DND-41 (cell line): ENCODE results near the gene TXNL1.
"Not testable (repeated sequence)": the region's sequence is repeated elsewhere in the genome, so short reads cannot be mapped to it uniquely, and the experiment has no call there.

Source experiments
- ATAC-seq: fragments of 200-7000 bp; cut with Tn5 transposase; 3 replicates; pipeline ENCODE4 v1.9.1; 2021; ENCODE audit warnings: low read depth; ENCODE audit not compliant: insufficient read depth
- DNase-seq: peaks from one replicate; pipeline ENCODE4 v3.0.0-alpha.2; 2020
- H2AFZ ChIP-seq: 2 replicates; pipeline ENCODE4 v1.6.0; 2012; ENCODE audit warnings: low read depth, low read length
- H3K27ac ChIP-seq: 2 replicates; pipeline ENCODE4 v1.5.1; 2012; ENCODE audit warnings: low read length, inconsistent platforms
- H3K27me3 ChIP-seq: fragments of 200-600 bp; sonication (generic); 2 replicates; pipeline ENCODE4 v1.6.0; 2012; ENCODE audit warnings: low read length, mild to moderate bottlenecking, inconsistent platforms; ENCODE audit not compliant: insufficient read depth, poor library complexity
- H3K36me3 ChIP-seq: 2 replicates; pipeline ENCODE4 v1.5.1; 2012; ENCODE audit warnings: low read length, inconsistent platforms; ENCODE audit not compliant: insufficient read depth
- H3K4me1 ChIP-seq: 2 replicates; pipeline ENCODE4 v1.5.1; 2012; ENCODE audit warnings: mild to moderate bottlenecking, low read length; ENCODE audit not compliant: insufficient read depth
- H3K4me2 ChIP-seq: 2 replicates; pipeline ENCODE4 v1.6.0; 2012; ENCODE audit warnings: mild to moderate bottlenecking, moderate library complexity, low read length, inconsistent platforms; ENCODE audit not compliant: insufficient read depth
- H3K4me3 ChIP-seq, 2 experiments: fragments of 200-600 bp in 1 of 2; shearing (Covaris generic) in 1 of 2; 2 replicates each; pipeline ENCODE4 v1.5.1; 2012 to 2016; ENCODE audit warnings: inconsistent platforms in 2 of 2, low read length in 2 of 2, mild to moderate bottlenecking in 2 of 2, low read depth in 1 of 2, moderate library complexity in 1 of 2
- H3K79me2 ChIP-seq: 2 replicates; pipeline ENCODE4 v1.6.0; 2012; ENCODE audit warnings: low read length, inconsistent platforms; ENCODE audit not compliant: insufficient read depth
- H3K9ac ChIP-seq: 2 replicates; pipeline ENCODE4 v1.6.0; 2012; ENCODE audit warnings: low read depth, mild to moderate bottlenecking, inconsistent platforms, low read length, moderate library complexity
- H3K9me3 ChIP-seq: 2 replicates; pipeline ENCODE4 v1.5.1; 2012; ENCODE audit warnings: low read length, moderate library complexity, mild to moderate bottlenecking, inconsistent platforms; ENCODE audit not compliant: insufficient read depth, severe bottlenecking
- H4K20me1 ChIP-seq: 2 replicates; pipeline ENCODE4 v1.6.0; 2012; ENCODE audit warnings: low read length; ENCODE audit not compliant: insufficient read depth
- EZH2 ChIP-seq: IDR thresholded peaks from 3 replicates; pipeline ENCODE4 v1.6.1; 2012; ENCODE audit warnings: borderline replicate concordance, low read depth, mild to moderate bottlenecking, moderate library complexity, low read length, inconsistent platforms; ENCODE audit not compliant: severe bottlenecking
- TF ChIP-seq, protein P1 (sequence below): IDR thresholded peaks from 2 replicates; pipeline ENCODE4 v1.5.1; 2012; ENCODE audit warnings: borderline replicate concordance, low read length, moderate library complexity, mild to moderate bottlenecking; ENCODE audit not compliant: poor library complexity, severe bottlenecking; ENCODE audit errors: extremely low read depth

The TXNL1 gene

GRCh38 chr18:56660655-56661054 is 22.3 kb upstream of the TXNL1 start:
- Histone ChIP-seq H3K27ac (no peak overlapping the region), H3K9ac (no peak overlapping the region), H3K4me1 (no peaks in the 10 kb centered on the region), H3K79me2 (peaks cover 73% of the 10 kb centered on the region), H3K4me3 (no peak overlapping the region), H2AFZ (no peak overlapping the region), H4K20me1 (peaks cover 14% of the 10 kb centered on the region; the same call in 1 of the 2 replicates), H3K27me3 (no peaks in the 10 kb centered on the region), H3K9me3 (no peaks in the 10 kb centered on the region), H3K4me2 (no peak overlapping the region), H3K36me3 (no peaks in the 10 kb centered on the region)
- ATAC-seq (no peak), DNase-seq (no peak)
- no peak for TF ChIP-seq EZH2
- TF ChIP-seq, protein P1, sequence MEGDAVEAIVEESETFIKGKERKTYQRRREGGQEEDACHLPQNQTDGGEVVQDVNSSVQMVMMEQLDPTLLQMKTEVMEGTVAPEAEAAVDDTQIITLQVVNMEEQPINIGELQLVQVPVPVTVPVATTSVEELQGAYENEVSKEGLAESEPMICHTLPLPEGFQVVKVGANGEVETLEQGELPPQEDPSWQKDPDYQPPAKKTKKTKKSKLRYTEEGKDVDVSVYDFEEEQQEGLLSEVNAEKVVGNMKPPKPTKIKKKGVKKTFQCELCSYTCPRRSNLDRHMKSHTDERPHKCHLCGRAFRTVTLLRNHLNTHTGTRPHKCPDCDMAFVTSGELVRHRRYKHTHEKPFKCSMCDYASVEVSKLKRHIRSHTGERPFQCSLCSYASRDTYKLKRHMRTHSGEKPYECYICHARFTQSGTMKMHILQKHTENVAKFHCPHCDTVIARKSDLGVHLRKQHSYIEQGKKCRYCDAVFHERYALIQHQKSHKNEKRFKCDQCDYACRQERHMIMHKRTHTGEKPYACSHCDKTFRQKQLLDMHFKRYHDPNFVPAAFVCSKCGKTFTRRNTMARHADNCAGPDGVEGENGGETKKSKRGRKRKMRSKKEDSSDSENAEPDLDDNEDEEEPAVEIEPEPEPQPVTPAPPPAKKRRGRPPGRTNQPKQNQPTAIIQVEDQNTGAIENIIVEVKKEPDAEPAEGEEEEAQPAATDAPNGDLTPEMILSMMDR: no peak

GRCh38 chr18:56659111-56659510 is 20.7 kb upstream of the TXNL1 start:
- Histone ChIP-seq H4K20me1 (peaks cover 12% of the 10 kb centered on the region; the same call in 1 of the 2 replicates), H3K9me3 (no peaks in the 10 kb centered on the region), H3K79me2 (peaks cover 80% of the 10 kb centered on the region), H3K4me2 (no peak overlapping the region), H3K27me3 (no peaks in the 10 kb centered on the region), H3K4me3 (no peak overlapping the region), H3K4me1 (peaks cover 2% of the 10 kb centered on the region; the same call in 1 of the 2 replicates), H3K36me3 (no peaks in the 10 kb centered on the region), H2AFZ (no peak overlapping the region), H3K27ac (no peak overlapping the region), H3K9ac (no peak overlapping the region)
- TF ChIP-seq EZH2: no peak
- TF ChIP-seq, protein P1: no peak
- no peak for ATAC-seq
- DNase-seq: no peak

DNA sequence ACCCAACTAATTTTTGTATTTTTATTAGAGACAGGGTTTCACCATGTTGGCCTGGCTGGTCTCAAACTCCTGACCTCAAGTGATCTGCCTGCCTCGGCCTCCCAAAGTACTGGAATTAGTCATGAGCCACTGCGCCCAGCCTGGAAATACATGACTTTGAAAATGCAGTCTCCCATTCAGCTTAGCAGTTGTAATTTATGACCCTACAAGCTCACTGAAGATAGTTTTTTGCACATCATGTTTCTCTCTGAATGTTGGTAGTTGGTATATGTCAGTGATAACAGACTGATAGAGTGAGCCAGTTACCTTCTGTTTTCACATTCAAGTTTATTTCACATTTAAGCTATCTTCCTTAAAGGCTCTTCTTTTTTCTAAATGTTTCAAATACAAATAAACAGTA is 19.9 kb upstream of the TXNL1 start:
- no peak for DNase-seq
- H3K9me3 ChIP-seq: no peaks in the 10 kb centered on the region
- no peak overlapping the region for H2AFZ ChIP-seq
- no peak overlapping the region for H3K4me2 ChIP-seq
- peaks cover 10% of the 10 kb centered on the region for H3K4me1 ChIP-seq
- peaks cover 84% of the 10 kb centered on the region for H3K79me2 ChIP-seq
- H3K36me3 ChIP-seq: no peaks in the 10 kb centered on the region
- H3K27ac ChIP-seq: no peak overlapping the region
- H3K4me3 ChIP-seq: no peak overlapping the region
- H3K27me3 ChIP-seq: no peaks in the 10 kb centered on the region
- no peak overlapping the region for H3K9ac ChIP-seq
- ATAC-seq: no peak
- H4K20me1 ChIP-seq: peaks cover 8% of the 10 kb centered on the region; the same call in 1 of the 2 replicates
- TF ChIP-seq EZH2: no peak
- TF ChIP-seq, protein P1: no peak

- not testable (repeated sequence) for H3K27ac ChIP-seq, H3K27me3 ChIP-seq, ATAC-seq, H3K36me3 ChIP-seq, H4K20me1 ChIP-seq, DNase-seq, H3K9ac ChIP-seq, H3K9me3 ChIP-seq, H3K4me2 ChIP-seq, H3K4me3 ChIP-seq, H2AFZ ChIP-seq
- Histone ChIP-seq H3K79me2 (peaks cover 87% of the 10 kb centered on the region), H3K4me1 (peaks cover 39% of the 10 kb centered on the region)
Measured at GRCh38 chr18:56654280-56654679, 15.9 kb upstream of the TXNL1 start.
